HCT116 (cell line): ENCODE data around the gene NAT10. TPM values are rescaled to one million over a fixed set of nuclear protein-coding genes. Genes with fewer than 3 reads are reported as not detected.

Experiments
- ATAC-seq: fragments of 200-7000 bp; cut with Tn5 transposase; 2 replicates; pipeline ENCODE4 v1.9.1; 2020; ENCODE audit warnings: mild to moderate bottlenecking, moderate library complexity
- BruUV-seq: library from RNA; stranded (reverse); fragments of 400-500 nt; replicated peaks from 2 replicates; lab custom pipeline; 2021; lab: Mats Ljungman, UMichigan
- CTCF ChIA-PET: fragments of 300-600 bp; sonication (Branson Sonifier 250); formaldehyde crosslinking; loops from one replicate; lab custom pipeline; 2021; ENCODE audit warnings: antibody characterized with exemption; lab: Charles Lee
- POLR2A ChIA-PET: fragments of 300-600, 350-600 bp; sonication (Branson Sonifier 250); formaldehyde crosslinking; loops from one replicate; lab custom pipeline; 2021; ENCODE audit warnings: antibody characterized with exemption; lab: Charles Lee
- RAD21 ChIA-PET, 2 experiments: fragments of 300-600 bp; sonication (Branson Sonifier 250); formaldehyde crosslinking; loops; one replicate each; lab custom pipeline; 2023; ENCODE audit warnings: low total read pairs in 2 of 2; ENCODE audit not compliant: uncharacterized antibody in 2 of 2, unreplicated experiment in 2 of 2, low non-redundant PET in 1 of 2; lab: Charles Lee
- DNase-seq: peaks from one replicate; pipeline ENCODE4 v3.0.0-alpha.2; 2010; ENCODE audit warnings: low read depth, low spot score
- H2AFZ ChIP-seq: fragments of 200-600 bp; shearing (Covaris generic), sonication (generic); 2 replicates; pipeline ENCODE4 v1.6.1; 2017; ENCODE audit warnings: low read depth, mixed run types, mixed read lengths, antibody characterized with exemption, low read length; ENCODE audit not compliant: poor library complexity, severe bottlenecking
- H3K27ac ChIP-seq: 2 replicates; pipeline ENCODE4 v1.5.1; 2012; ENCODE audit warnings: low read depth, low read length
- H3K27me3 ChIP-seq: fragments of 200-600 bp; sonication (generic); 2 replicates; pipeline ENCODE4 v1.6.1; 2016; ENCODE audit warnings: mixed run types, low read length, mixed read lengths; ENCODE audit not compliant: insufficient read depth
- H3K36me3 ChIP-seq, 2 experiments: fragments of 200-500 bp in 1 of 2; fragments of 200-600 bp in 1 of 2; sonication (Bioruptor generic) in 1 of 2; sonication (generic) in 1 of 2; 2 replicates each; pipeline versions ENCODE4 v1.5.1 to v1.6.1; 2014 to 2016; ENCODE audit warnings: low read length in 2 of 2, inconsistent platforms in 1 of 2, mixed read lengths in 1 of 2, mixed run types in 1 of 2; ENCODE audit not compliant: insufficient read depth in 2 of 2, control insufficient read depth in 1 of 2
- H3K4me1 ChIP-seq, 2 experiments: fragments of 200-600 bp in 1 of 2; sonication (generic) in 1 of 2; 2 replicates each; pipeline versions ENCODE4 v1.5.1 to v1.6.1; 2012 to 2017; ENCODE audit warnings: low read length in 2 of 2, inconsistent platforms in 1 of 2, mild to moderate bottlenecking in 1 of 2, mixed read lengths in 1 of 2, mixed run types in 1 of 2, moderate library complexity in 1 of 2; ENCODE audit not compliant: insufficient read depth in 2 of 2, control insufficient read depth in 1 of 2
- H3K4me2 ChIP-seq: fragments of 200-600 bp; sonication (generic); 2 replicates; pipeline ENCODE4 v1.6.1; 2017; ENCODE audit warnings: mixed run types, low read length, mixed read lengths
- H3K4me3 ChIP-seq, 2 experiments: fragments of 200-600 bp in 1 of 2; sonication (generic) in 1 of 2; replicated peaks in 1 of 2; 2 replicates each; pipeline ENCODE4 v1.5.1; 2011 to 2016; ENCODE audit warnings: low read length in 2 of 2, control low read depth in 1 of 2, low read depth in 1 of 2, mild to moderate bottlenecking in 1 of 2, mixed read lengths in 1 of 2, mixed run types in 1 of 2
- H3K79me2 ChIP-seq: fragments of 200-600 bp; sonication (generic); 2 replicates; pipeline ENCODE4 v1.6.1; 2017; ENCODE audit warnings: mild to moderate bottlenecking, mixed run types, low read length, moderate library complexity, mixed read lengths; ENCODE audit not compliant: insufficient read depth
- H3K9ac ChIP-seq: fragments of 200-600 bp; sonication (generic); 2 replicates; pipeline ENCODE4 v1.6.1; 2016; ENCODE audit warnings: low read length, mixed read lengths
- H3K9me2 ChIP-seq: fragments of 200-600 bp; sonication (generic), shearing (Covaris generic); 2 replicates; pipeline ENCODE4 v1.6.1; 2017; ENCODE audit warnings: mixed run types, mild to moderate bottlenecking, moderate library complexity; ENCODE audit not compliant: insufficient read depth
- H3K9me3 ChIP-seq, 2 experiments: fragments of 200-500 bp in 1 of 2; fragments of 200-600 bp in 1 of 2; sonication (Bioruptor generic) in 1 of 2; sonication (generic) in 1 of 2; 2 replicates each; pipeline ENCODE4 v1.6.1; 2014 to 2017; ENCODE audit warnings: low read length in 2 of 2, mixed read lengths in 2 of 2, inconsistent platforms in 1 of 2, low read depth in 1 of 2, mild to moderate bottlenecking in 1 of 2, mixed run types in 1 of 2, moderate library complexity in 1 of 2; ENCODE audit not compliant: control insufficient read depth in 1 of 2, insufficient read depth in 1 of 2
- H4K20me1 ChIP-seq: fragments of 200-600 bp; sonication (generic), shearing (Covaris generic); 2 replicates; pipeline ENCODE4 v1.6.1; 2017; ENCODE audit warnings: mixed run types, mild to moderate bottlenecking, moderate library complexity; ENCODE audit not compliant: insufficient read depth
- CBX3 ChIP-seq: IDR thresholded peaks from 2 replicates; pipeline ENCODE4 v1.6.1; 2012; ENCODE audit warnings: low read depth
- CEBPB ChIP-seq: IDR thresholded peaks from 2 replicates; pipeline ENCODE4 v1.6.1; 2012; ENCODE audit warnings: low read depth
- ELF1 ChIP-seq: IDR thresholded peaks from 2 replicates; pipeline ENCODE4 v1.6.1; 2012; ENCODE audit warnings: low read depth, borderline replicate concordance
- EZH2 ChIP-seq: fragments of 200-600 bp; sonication (generic); IDR thresholded peaks from 2 replicates; pipeline ENCODE4 v1.6.1; 2017; ENCODE audit warnings: antibody characterized with exemption, mixed run types
- EZH2phosphoT487 ChIP-seq: fragments of 200-600 bp; IDR thresholded peaks from 2 replicates; pipeline ENCODE4 v1.6.1; 2018; ENCODE audit warnings: antibody characterized with exemption, borderline replicate concordance
- FOSL1 ChIP-seq: IDR thresholded peaks from 2 replicates; pipeline ENCODE4 v1.6.1; 2012; ENCODE audit warnings: low read depth
- JUND ChIP-seq: IDR thresholded peaks from 2 replicates; pipeline ENCODE4 v1.6.1; 2012
- MAX ChIP-seq: IDR thresholded peaks from 2 replicates; pipeline ENCODE4 v1.6.1; 2012
- POLR2A ChIP-seq: IDR thresholded peaks from 2 replicates; pipeline ENCODE4 v1.7.0; 2011; ENCODE audit warnings: borderline replicate concordance; ENCODE audit not compliant: insufficient read depth, insufficient read length; ENCODE audit errors: extremely low read depth
- POLR2AphosphoS5 ChIP-seq: IDR thresholded peaks from 2 replicates; pipeline ENCODE4 v1.6.1; 2011; ENCODE audit warnings: mild to moderate bottlenecking, low read depth, low read length, moderate library complexity
- RAD21 ChIP-seq: IDR thresholded peaks from 2 replicates; pipeline ENCODE4 v1.6.1; 2012; ENCODE audit warnings: low read depth, mild to moderate bottlenecking
- SIN3A ChIP-seq: IDR thresholded peaks from 2 replicates; pipeline ENCODE4 v1.6.1; 2012; ENCODE audit warnings: low read depth
- SP1 ChIP-seq: IDR thresholded peaks from 2 replicates; pipeline ENCODE4 v1.6.1; 2012; ENCODE audit warnings: low read depth
- TCF7L2 ChIP-seq: IDR thresholded peaks from 2 replicates; pipeline ENCODE4 v1.7.0; 2011; ENCODE audit warnings: borderline replicate concordance, inconsistent platforms; ENCODE audit not compliant: insufficient read depth, insufficient read length; ENCODE audit errors: extremely low read depth
- YY1 ChIP-seq: IDR thresholded peaks from 2 replicates; pipeline ENCODE4 v1.6.1; 2011; ENCODE audit warnings: low read length, low read depth, moderate library complexity, mild to moderate bottlenecking; ENCODE audit not compliant: insufficient replicate concordance; ENCODE audit errors: extremely low read depth
- intact Hi-C: fragments of 100-400 bp; cut with micrococcal nuclease; formaldehyde crosslinking; loops from 2 replicates; pipeline ENCODE4 v1.10.0; 2022
- total RNA-seq: library from RNA; stranded (reverse); gene quantifications from one replicate; pipeline ENCODE4 v1.2.1, GENCODE V29; 2021; ENCODE audit not compliant: unreplicated experiment
- TF ChIP-seq, protein P1 (sequence below), 3 experiments: fragments of 200-600 bp in 1 of 3; sonication (generic) in 1 of 3; IDR thresholded peaks in 2 of 3; conservative IDR thresholded peaks in 1 of 3; 2 replicates each; pipeline ENCODE4 v1.5.1; 2012 to 2017; ENCODE audit warnings: low read depth in 2 of 3, low read length in 2 of 3, antibody characterized with exemption in 1 of 3, borderline replicate concordance in 1 of 3, control low read depth in 1 of 3, mild to moderate bottlenecking in 1 of 3, mixed read lengths in 1 of 3, mixed run types in 1 of 3, moderate library complexity in 1 of 3; ENCODE audit not compliant: insufficient read depth in 1 of 3
- TF ChIP-seq, protein P2 (sequence below): IDR thresholded peaks from 2 replicates; pipeline ENCODE4 v1.6.1; 2012

The NAT10 gene
- total RNA-seq, 1 experiment from 2014 or later: 101 TPM

DNA sequence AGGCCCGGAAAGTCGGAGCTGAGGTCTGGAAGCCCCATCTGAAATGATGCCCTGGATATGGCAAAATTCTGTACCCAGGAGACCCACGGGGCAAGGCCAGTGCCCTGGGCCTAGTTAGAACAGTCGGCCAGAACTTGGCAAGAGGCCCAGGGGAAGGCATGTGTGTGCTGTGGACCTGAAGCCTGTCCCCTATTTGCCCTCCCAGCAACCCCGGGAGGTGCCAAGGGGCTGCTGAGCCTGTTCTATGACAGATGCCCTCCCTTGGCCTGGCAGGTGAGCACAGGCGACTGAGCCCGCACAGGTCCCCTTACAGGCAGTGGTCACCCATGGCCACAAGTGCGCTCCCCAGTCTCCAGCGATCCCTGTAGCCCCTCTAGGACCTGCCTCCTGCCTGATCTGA is 51.7 kb downstream of the NAT10 start:
- POLR2A ChIA-PET: no interaction called here

GRCh38 chr11:34158661-34159060 is 53.2 kb downstream of the NAT10 start:
- no peak overlapping the region for H3K4me2 ChIP-seq
- BruUV-seq: no TSS peak
- H4K20me1 ChIP-seq: no peaks in the 10 kb centered on the region
- no peak overlapping the region for H3K4me3 ChIP-seq
- DNase-seq (no peak), ATAC-seq (no peak)
- ChIA-PET RAD21 (no interaction called here), CTCF (interaction anchor here (0.8 to 1.1 kb wide), 2 partner anchors 16 to 208 kb away, joined by 3 read pairs; no protein-coding TSS in a partner anchor)
- H3K9me3 ChIP-seq: no peaks in the 10 kb centered on the region
- no peak overlapping the region for H2AFZ ChIP-seq
- no peaks in the 10 kb centered on the region for H3K79me2 ChIP-seq
- H3K4me1 ChIP-seq: no peaks in the 10 kb centered on the region
- no peak overlapping the region for H3K27ac ChIP-seq
- intact Hi-C loops: no loop called here
- H3K27me3 ChIP-seq: no peaks in the 10 kb centered on the region
- TF ChIP-seq SIN3A: no peak
- TF ChIP-seq SP1: no peak
- no peak for TF ChIP-seq EZH2phosphoT487
- TF ChIP-seq MAX: no peak
- TF ChIP-seq ELF1: no peak
- TF ChIP-seq EZH2: no peak
- no peak for TF ChIP-seq POLR2A
- TF ChIP-seq, protein P1, sequence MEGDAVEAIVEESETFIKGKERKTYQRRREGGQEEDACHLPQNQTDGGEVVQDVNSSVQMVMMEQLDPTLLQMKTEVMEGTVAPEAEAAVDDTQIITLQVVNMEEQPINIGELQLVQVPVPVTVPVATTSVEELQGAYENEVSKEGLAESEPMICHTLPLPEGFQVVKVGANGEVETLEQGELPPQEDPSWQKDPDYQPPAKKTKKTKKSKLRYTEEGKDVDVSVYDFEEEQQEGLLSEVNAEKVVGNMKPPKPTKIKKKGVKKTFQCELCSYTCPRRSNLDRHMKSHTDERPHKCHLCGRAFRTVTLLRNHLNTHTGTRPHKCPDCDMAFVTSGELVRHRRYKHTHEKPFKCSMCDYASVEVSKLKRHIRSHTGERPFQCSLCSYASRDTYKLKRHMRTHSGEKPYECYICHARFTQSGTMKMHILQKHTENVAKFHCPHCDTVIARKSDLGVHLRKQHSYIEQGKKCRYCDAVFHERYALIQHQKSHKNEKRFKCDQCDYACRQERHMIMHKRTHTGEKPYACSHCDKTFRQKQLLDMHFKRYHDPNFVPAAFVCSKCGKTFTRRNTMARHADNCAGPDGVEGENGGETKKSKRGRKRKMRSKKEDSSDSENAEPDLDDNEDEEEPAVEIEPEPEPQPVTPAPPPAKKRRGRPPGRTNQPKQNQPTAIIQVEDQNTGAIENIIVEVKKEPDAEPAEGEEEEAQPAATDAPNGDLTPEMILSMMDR (IDR thresholded peaks at IDR 0.05 in 2 of 3, conservative IDR thresholded peaks at IDR 0.05 in 1 of 3; ENCODE audit: borderline replicate concordance in 1 of 3, insufficient read depth in 1 of 3, low read depth in 2 of 3, low read length in 2 of 3): no peak
- no peak for TF ChIP-seq JUND
- TF ChIP-seq YY1: no peak
- TF ChIP-seq TCF7L2: no peak
- TF ChIP-seq POLR2AphosphoS5: no peak
- no peak for TF ChIP-seq FOSL1
- no peak for TF ChIP-seq CEBPB
- TF ChIP-seq, all 23 proteins: peak for 0
- POLR2A ChIA-PET: no interaction called here
- Histone ChIP-seq H3K9ac (no peak overlapping the region), H3K9me2 (no peaks in the 10 kb centered on the region), H3K36me3 (peaks cover 0 to 4% of the 10 kb centered on the region in 2 experiments; a peak in 2 of 4 replicates)

More for the DNA sequence above, 51.7 kb downstream of the NAT10 start:
- Histone ChIP-seq H3K4me3 (no peak overlapping the region), H3K4me1 (no peaks in the 10 kb centered on the region), H2AFZ (no peak overlapping the region), H3K79me2 (no peaks in the 10 kb centered on the region), H3K9me3 (no peaks in the 10 kb centered on the region), H3K9ac (no peak overlapping the region), H3K27me3 (no peaks in the 10 kb centered on the region), H4K20me1 (no peaks in the 10 kb centered on the region), H3K9me2 (no peaks in the 10 kb centered on the region), H3K27ac (no peak overlapping the region), H3K4me2 (no peak overlapping the region), H3K36me3 (peaks cover 4 to 12% of the 10 kb centered on the region in 2 experiments; a peak in 2 of 4 replicates)
- intact Hi-C loops: no loop called here
- ATAC-seq: no peak
- no peak for DNase-seq
- ChIA-PET CTCF (no interaction called here), RAD21 (no interaction called here)
- TF ChIP-seq CBX3: no peak
- no peak for TF ChIP-seq RAD21
- TF ChIP-seq, protein P2, sequence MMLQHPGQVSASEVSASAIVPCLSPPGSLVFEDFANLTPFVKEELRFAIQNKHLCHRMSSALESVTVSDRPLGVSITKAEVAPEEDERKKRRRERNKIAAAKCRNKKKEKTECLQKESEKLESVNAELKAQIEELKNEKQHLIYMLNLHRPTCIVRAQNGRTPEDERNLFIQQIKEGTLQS: no peak
- TF ChIP-seq ELF1: no peak
- BruUV-seq: no TSS peak
